Measurements from ENCODE around the gene DBF4B. TPM values are rescaled to one million over a fixed set of nuclear protein-coding genes. Genes with fewer than 3 reads are reported as not detected.

The DBF4B gene
- total RNA-seq, 2 experiments from 2014 or later: 1.5 TPM

GRCh38 chr17:44775136-44775837, 66.8 kb downstream of the DBF4B start:
- H3K36me3 Mint-ChIP-seq (ENCODE audit: low read depth): no peaks in the 10 kb centered on the region
- peak overlapping the region; percentile 74 for H3K4me3 ChIP-seq (ENCODE audit: low read length)
- peaks cover 14% of the 10 kb centered on the region for H3K27me3 Mint-ChIP-seq

GRCh38 chr17:44775838-44776621, 67.6 kb downstream of the DBF4B start:
- Mint-ChIP-seq H3K4me1 (ENCODE audit: low read depth) (peaks cover 17% of the 10 kb centered on the region), H3K27me3 (peaks cover 9% of the 10 kb centered on the region), H3K27ac (peak overlapping the region; percentile 78), H3K36me3 (ENCODE audit: low read depth) (no peaks in the 10 kb centered on the region), H3K4me3 (peak overlapping the region; percentile 91), H3K9me3 (no peaks in the 10 kb centered on the region)
- intact Hi-C loops (cut with DNase I, micrococcal nuclease): loop anchor here (1.0 to 5.0 kb wide), 8 partner anchors 89 to 421 kb away; partner anchors contain the start of genes C1QL1 (in 1 of the 2), EFTUD2 (in 1 of the 2), KIF18B (in 1 of the 2) and PLCD3 (in 1 of the 2)
- Histone ChIP-seq H3K36me3 (ENCODE audit: insufficient read depth, low read length) (no peaks in the 10 kb centered on the region), H3K4me1 (ENCODE audit: insufficient read depth, low read length) (peaks cover 35% of the 10 kb centered on the region), H3K27me3 (ENCODE audit: control insufficient read depth in 1 of 2, insufficient read depth in 2 of 2, low read length in 2 of 2) (peaks cover 0 to 9% of the 10 kb centered on the region in 2 experiments), H3K27ac (ENCODE audit: low read depth in 1 of 2, low read length in 2 of 2) (no peak overlapping the region), H3K9me3 (ENCODE audit: control insufficient read depth in 1 of 2, insufficient read depth in 1 of 2, low read length in 2 of 2) (no peaks in the 10 kb centered on the region), H3K4me3 (ENCODE audit: low read length) (peak overlapping the region; percentile 74)
- ATAC-seq (ENCODE audit: poor library complexity) (peak; percentile 2), DNase-seq (peak in 1 of 14 experiments; percentile 93)
- TF ChIP-seq CTCF (IDR thresholded peaks at IDR 0.05): no peak
- ChIA-PET CTCF (interaction anchor here (0.8 to 1.9 kb wide), 6 partner anchors 87 to 391 kb away, joined by 3 to 8 read pairs (median 3); no protein-coding TSS in a partner anchor), POLR2A (interaction anchor here (0.6 to 1.7 kb wide), 7 partner anchors 10 to 285 kb away, joined by 4 to 9 read pairs (median 4); partner anchors contain the start of genes CCDC43, DBF4B, EFTUD2 and NMT1)

More at GRCh38 chr17:44775136-44775837, 66.8 kb downstream of the DBF4B start:
- TF ChIP-seq CTCF (IDR thresholded peaks at IDR 0.05): peak; percentile 60
- DNase-seq: peak in 13 of 14 experiments; percentile 95 to 100 (median 98)
- Histone ChIP-seq H3K27me3 (ENCODE audit: control insufficient read depth in 1 of 2, insufficient read depth in 2 of 2, low read length in 2 of 2) (peaks cover 0 to 9% of the 10 kb centered on the region in 2 experiments), H3K36me3 (ENCODE audit: insufficient read depth, low read length) (no peaks in the 10 kb centered on the region), H3K9me3 (ENCODE audit: control insufficient read depth in 1 of 2, insufficient read depth in 1 of 2, low read length in 2 of 2) (no peaks in the 10 kb centered on the region), H3K27ac (ENCODE audit: low read depth in 1 of 2, low read length in 2 of 2) (no peak overlapping the region), H3K4me1 (ENCODE audit: insufficient read depth, low read length) (peaks cover 35% of the 10 kb centered on the region)
- H3K9me3 Mint-ChIP-seq: no peaks in the 10 kb centered on the region
- intact Hi-C loops (cut with DNase I, micrococcal nuclease): loop anchor here (1.0 to 5.0 kb wide), 8 partner anchors 90 to 422 kb away; partner anchors contain the start of genes C1QL1 (in 1 of the 2), EFTUD2 (in 1 of the 2), KIF18B (in 1 of the 2) and PLCD3 (in 1 of the 2)
- ATAC-seq (ENCODE audit: poor library complexity): peak; percentile 93
- peaks cover 17% of the 10 kb centered on the region for H3K4me1 Mint-ChIP-seq (ENCODE audit: low read depth)
- ChIA-PET CTCF (interaction anchor here (0.6 to 1.9 kb wide), 8 partner anchors 46 to 390 kb away, joined by 3 to 8 read pairs (median 4); no protein-coding TSS in a partner anchor), POLR2A (interaction anchor here (0.6 to 1.7 kb wide), 7 partner anchors 11 to 286 kb away, joined by 4 to 9 read pairs (median 4); partner anchors contain the start of genes CCDC43, DBF4B, EFTUD2 and NMT1)
- H3K4me3 Mint-ChIP-seq: peak overlapping the region; percentile 91
- peak overlapping the region; percentile 78 for H3K27ac Mint-ChIP-seq
